Astrocyte of the cerebellum (primary cell): ENCODE results near the gene PUS10.

Experiments used
- DNase-seq: peaks from one replicate; pipeline ENCODE4 v3.0.0-alpha.2; 2011; ENCODE audit warnings: low read depth
- H3K4me3 ChIP-seq: 2 replicates; pipeline ENCODE4 v1.5.1; 2011; ENCODE audit warnings: mild to moderate bottlenecking, low read depth, low read length, moderate library complexity
- CTCF ChIP-seq: IDR thresholded peaks from 2 replicates; pipeline ENCODE4 v1.5.1; 2012; ENCODE audit warnings: low read length, low read depth, moderate library complexity, mild to moderate bottlenecking; ENCODE audit errors: missing control alignments
- in situ Hi-C: cut with HindIII; loops from 2 replicates; pipeline ENCODE4 v1.10.0; 2017; ENCODE audit warnings: low sequenced_read_pairs

Gene PUS10

GRCh38 chr2:61017556-61018317 lies at the start of gene PUS10, which contains the start of gene PEX13:
TSS of gene PUS10 (minus strand) at chr2:61018255. CDS start at chr2:61011890, 6,365 bp downstream.
TSS of gene PEX13 (plus strand) at chr2:61017720. CDS start at chr2:61017760, 40 bp downstream.
- no peak for DNase-seq
- in situ Hi-C loops: loop anchor here (25.0 kb wide), 1 partner anchor 255 kb away; the partner anchor contains the start of gene PAPOLG
- no peak for TF ChIP-seq CTCF
- H3K4me3 ChIP-seq: peak within 1 kb of the TSS; percentile 86

GRCh38 chr2:61065714-61066709 lies 48.0 kb upstream of the PUS10 start, which contains the start of gene SANBR:
TSS of gene SANBR (plus strand) at chr2:61065871. CDS start at chr2:61070351, 4,480 bp downstream.
- no peak for TF ChIP-seq CTCF
- in situ Hi-C loops: no loop called here
- peak; percentile 26 for DNase-seq
- H3K4me3 ChIP-seq: peak within 1 kb of the TSS; percentile 71

- no peak overlapping the region for H3K4me3 ChIP-seq
- DNase-seq: no peak
- in situ Hi-C loops: no loop called here
- TF ChIP-seq CTCF: no peak
Measured at GRCh38 chr2:61059382-61059781, 41.3 kb upstream of the PUS10 start.

- in situ Hi-C loops: no loop called here
Measured at GRCh38 chr2:61057562-61057961, 39.5 kb upstream of the PUS10 start.

GRCh38 chr2:61055557-61055956 lies 37.5 kb upstream of the PUS10 start:
- no peak overlapping the region for H3K4me3 ChIP-seq
- no peak for DNase-seq
- TF ChIP-seq CTCF: no peak
- in situ Hi-C loops: no loop called here

More at GRCh38 chr2:61057562-61057961, 39.5 kb upstream of the PUS10 start:
- DNase-seq: no peak
- H3K4me3 ChIP-seq: no peak overlapping the region
- TF ChIP-seq CTCF: no peak

GRCh38 chr2:61045999-61046398 lies 27.9 kb upstream of the PUS10 start:
- TF ChIP-seq CTCF: no peak
- no peak for DNase-seq
- in situ Hi-C loops: no loop called here
- no peak overlapping the region for H3K4me3 ChIP-seq
